Panc1 (cell line): ENCODE data around the gene RXRG. TPM values are rescaled to one million over a fixed set of nuclear protein-coding genes. Genes with fewer than 3 reads are reported as not detected.

Experiments used
- ATAC-seq: fragments of 200-7000 bp; cut with Tn5 transposase; 2 replicates; pipeline ENCODE4 v1.9.1; 2020; ENCODE audit warnings: mild to moderate bottlenecking, moderate library complexity
- BruUV-seq: library from RNA; stranded (reverse); fragments of 400-500 nt; replicated peaks from 2 replicates; lab custom pipeline; 2021; lab: Mats Ljungman, UMichigan
- CTCF ChIA-PET: fragments of 300-600 bp; sonication (Branson Sonifier 250); formaldehyde crosslinking; loops from one replicate; lab custom pipeline; 2022; ENCODE audit warnings: antibody characterized with exemption; lab: Charles Lee
- POLR2A ChIA-PET: fragments of 300-600 bp; sonication (Branson Sonifier 250); formaldehyde crosslinking; loops from one replicate; lab custom pipeline; 2022; ENCODE audit warnings: antibody characterized with exemption; lab: Charles Lee
- DNase-seq: peaks from one replicate; pipeline ENCODE4 v3.0.0-alpha.2; 2010; ENCODE audit warnings: low read depth, low spot score
- H3K27ac ChIP-seq: 2 replicates; pipeline ENCODE4 v1.5.1; 2011; ENCODE audit warnings: mild to moderate bottlenecking, low read length, inconsistent platforms
- H3K27me3 ChIP-seq: fragments of 200-500 bp; sonication (Bioruptor generic); 2 replicates; pipeline ENCODE4 v1.6.0; 2014; ENCODE audit warnings: low read length, inconsistent platforms; ENCODE audit not compliant: control insufficient read depth, insufficient read depth
- H3K36me3 ChIP-seq: fragments of 200-500 bp; sonication (Bioruptor generic); 2 replicates; pipeline ENCODE4 v1.5.1; 2014; ENCODE audit warnings: inconsistent platforms, mild to moderate bottlenecking, low read length, moderate library complexity; ENCODE audit not compliant: control insufficient read depth, insufficient read depth
- H3K4me1 ChIP-seq: 2 replicates; pipeline ENCODE4 v1.5.1; 2011; ENCODE audit warnings: inconsistent platforms, mild to moderate bottlenecking, low read length, moderate library complexity; ENCODE audit not compliant: control insufficient read depth, insufficient read depth
- H3K4me3 ChIP-seq, 2 experiments: 2 replicates each; pipeline ENCODE4 v1.5.1; 2011 to 2012; ENCODE audit warnings: low read depth in 2 of 2, low read length in 2 of 2, mild to moderate bottlenecking in 2 of 2, inconsistent platforms in 1 of 2, moderate library complexity in 1 of 2
- H3K9me3 ChIP-seq: fragments of 200-500 bp; sonication (Bioruptor generic); 2 replicates; pipeline ENCODE4 v1.5.1; 2014; ENCODE audit warnings: low read depth, mild to moderate bottlenecking, inconsistent platforms, low read length, moderate library complexity; ENCODE audit not compliant: control insufficient read depth, insufficient read depth
- CTCF ChIP-seq: fragments of 450-650 bp; IDR thresholded peaks from 2 replicates; pipeline ENCODE4 v1.5.1; 2017; ENCODE audit warnings: mild to moderate bottlenecking
- POLR2AphosphoS5 ChIP-seq: IDR thresholded peaks from 2 replicates; pipeline ENCODE4 v1.6.1; 2012; ENCODE audit warnings: mild to moderate bottlenecking, low read depth, low read length, moderate library complexity
- SIN3A ChIP-seq: IDR thresholded peaks from 2 replicates; pipeline ENCODE4 v1.6.1; 2012; ENCODE audit warnings: low read depth, mild to moderate bottlenecking, low read length, moderate library complexity, borderline replicate concordance; ENCODE audit not compliant: insufficient read depth
- TCF7L2 ChIP-seq: IDR thresholded peaks from 2 replicates; pipeline ENCODE4 v1.6.1; 2011; ENCODE audit warnings: mild to moderate bottlenecking, low read depth, low read length, inconsistent platforms
- in situ Hi-C: cut with HindIII; loops from 2 replicates; pipeline ENCODE4 v1.10.0; 2016; ENCODE audit warnings: low sequenced_read_pairs, low pct_unique_long_range_greater_than_20kb
- intact Hi-C: fragments of 100-400 bp; cut with micrococcal nuclease; formaldehyde crosslinking; loops from one replicate; pipeline ENCODE4 v1.10.0; 2022; ENCODE audit not compliant: unreplicated experiment
- total RNA-seq: library from RNA; stranded (reverse); gene quantifications from one replicate; pipeline ENCODE4 v1.2.1, GENCODE V29; 2021; ENCODE audit not compliant: unreplicated experiment
- TF ChIP-seq, protein P1 (sequence below), 2 experiments: IDR thresholded peaks; 2 replicates each; pipeline ENCODE4 v1.6.1; 2011 to 2012; ENCODE audit warnings: low read depth in 2 of 2, control low read depth in 1 of 2, low read length in 1 of 2, mild to moderate bottlenecking in 1 of 2, moderate library complexity in 1 of 2; ENCODE audit not compliant: insufficient read depth in 1 of 2

Gene RXRG
- total RNA-seq, 1 experiment from 2014 or later = not detected

- TF ChIP-seq, protein P1, sequence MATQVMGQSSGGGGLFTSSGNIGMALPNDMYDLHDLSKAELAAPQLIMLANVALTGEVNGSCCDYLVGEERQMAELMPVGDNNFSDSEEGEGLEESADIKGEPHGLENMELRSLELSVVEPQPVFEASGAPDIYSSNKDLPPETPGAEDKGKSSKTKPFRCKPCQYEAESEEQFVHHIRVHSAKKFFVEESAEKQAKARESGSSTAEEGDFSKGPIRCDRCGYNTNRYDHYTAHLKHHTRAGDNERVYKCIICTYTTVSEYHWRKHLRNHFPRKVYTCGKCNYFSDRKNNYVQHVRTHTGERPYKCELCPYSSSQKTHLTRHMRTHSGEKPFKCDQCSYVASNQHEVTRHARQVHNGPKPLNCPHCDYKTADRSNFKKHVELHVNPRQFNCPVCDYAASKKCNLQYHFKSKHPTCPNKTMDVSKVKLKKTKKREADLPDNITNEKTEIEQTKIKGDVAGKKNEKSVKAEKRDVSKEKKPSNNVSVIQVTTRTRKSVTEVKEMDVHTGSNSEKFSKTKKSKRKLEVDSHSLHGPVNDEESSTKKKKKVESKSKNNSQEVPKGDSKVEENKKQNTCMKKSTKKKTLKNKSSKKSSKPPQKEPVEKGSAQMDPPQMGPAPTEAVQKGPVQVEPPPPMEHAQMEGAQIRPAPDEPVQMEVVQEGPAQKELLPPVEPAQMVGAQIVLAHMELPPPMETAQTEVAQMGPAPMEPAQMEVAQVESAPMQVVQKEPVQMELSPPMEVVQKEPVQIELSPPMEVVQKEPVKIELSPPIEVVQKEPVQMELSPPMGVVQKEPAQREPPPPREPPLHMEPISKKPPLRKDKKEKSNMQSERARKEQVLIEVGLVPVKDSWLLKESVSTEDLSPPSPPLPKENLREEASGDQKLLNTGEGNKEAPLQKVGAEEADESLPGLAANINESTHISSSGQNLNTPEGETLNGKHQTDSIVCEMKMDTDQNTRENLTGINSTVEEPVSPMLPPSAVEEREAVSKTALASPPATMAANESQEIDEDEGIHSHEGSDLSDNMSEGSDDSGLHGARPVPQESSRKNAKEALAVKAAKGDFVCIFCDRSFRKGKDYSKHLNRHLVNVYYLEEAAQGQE (IDR thresholded peaks at IDR 0.05; ENCODE audit: insufficient read depth in 1 of 2, low read depth in 2 of 2, low read length in 1 of 2) = no peak
- no TSS peak for BruUV-seq
- in situ Hi-C loops = no loop called here
These were observed 3.6 kb downstream of the RXRG start for GRCh38 chr1:165441166-165441880.

DNA sequence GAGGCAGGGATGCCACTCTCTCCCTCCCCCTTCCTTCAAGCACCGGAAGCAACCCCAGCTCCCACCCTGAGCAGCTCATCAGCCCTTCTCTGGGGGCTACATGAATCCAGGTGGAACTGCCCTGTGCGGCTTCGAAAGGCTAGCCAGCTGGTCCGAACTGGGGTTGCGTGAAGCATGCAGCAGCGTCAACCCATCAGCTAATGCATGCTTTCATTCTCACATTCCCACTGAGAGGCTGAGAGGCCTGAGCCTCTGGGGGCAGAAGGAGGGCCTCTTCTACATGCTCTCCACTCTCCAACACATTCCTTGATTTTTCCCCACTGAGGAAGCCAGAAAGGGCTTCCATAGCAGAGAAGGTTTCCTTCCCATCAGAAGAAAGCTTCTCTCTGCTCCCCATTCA is 5.6 kb downstream of the RXRG start:
- intact Hi-C loops = no loop called here
- Histone ChIP-seq H3K27me3 (peaks cover 12% of the 10 kb centered on the region), H3K36me3 (no peaks in the 10 kb centered on the region), H3K27ac (no peak overlapping the region), H3K4me3 (no peak overlapping the region), H3K4me1 (no peaks in the 10 kb centered on the region), H3K9me3 (no peaks in the 10 kb centered on the region)
- ATAC-seq (no peak), DNase-seq (no peak)
- ChIA-PET POLR2A (no interaction called here), CTCF (no interaction called here)
- no TSS peak for BruUV-seq
- in situ Hi-C loops = no loop called here
- TF ChIP-seq CTCF = no peak
- TF ChIP-seq, protein P1 (IDR thresholded peaks at IDR 0.05; ENCODE audit: insufficient read depth in 1 of 2, low read depth in 2 of 2, low read length in 1 of 2) = no peak
- no peak for TF ChIP-seq POLR2AphosphoS5
- no peak for TF ChIP-seq TCF7L2
- TF ChIP-seq SIN3A = no peak

More at GRCh38 chr1:165441166-165441880, 3.6 kb downstream of the RXRG start:
- H3K27ac ChIP-seq = no peak overlapping the region
- intact Hi-C loops = no loop called here
- H3K27me3 ChIP-seq = peaks cover 28% of the 10 kb centered on the region
- H3K4me1 ChIP-seq = peaks cover 4% of the 10 kb centered on the region
- H3K4me3 ChIP-seq = no peak overlapping the region
- H3K36me3 ChIP-seq = no peaks in the 10 kb centered on the region
- CTCF ChIA-PET = no interaction called here
- ATAC-seq = no peak
- POLR2A ChIA-PET = no interaction called here
- DNase-seq = no peak
- no peaks in the 10 kb centered on the region for H3K9me3 ChIP-seq
